Endodermal cell (in vitro differentiated cells): Measurements from ENCODE around the gene STRA8. TPM values are rescaled to one million over a fixed set of nuclear protein-coding genes. Genes with fewer than 3 reads are reported as not detected.

Source experiments
- DNase-seq: peaks from one replicate; pipeline ENCODE4 v3.0.0-alpha.2; 2017
- H3K27ac ChIP-seq: 2 replicates; pipeline ENCODE4 v1.5.1; 2013; ENCODE audit warnings: mild to moderate bottlenecking, low read depth, low read length, moderate library complexity
- H3K27me3 ChIP-seq: 2 replicates; pipeline ENCODE4 v1.6.1; 2013; ENCODE audit warnings: mild to moderate bottlenecking, low read length, moderate library complexity; ENCODE audit not compliant: insufficient read depth, control insufficient read depth, poor library complexity, severe bottlenecking
- H3K36me3 ChIP-seq: 2 replicates; pipeline ENCODE4 v1.7.0; 2013; ENCODE audit warnings: mild to moderate bottlenecking, low read length, moderate library complexity; ENCODE audit not compliant: control insufficient read depth, insufficient read depth
- H3K4me1 ChIP-seq: one replicate; pipeline ENCODE4 v1.7.0; 2013; ENCODE audit warnings: low read length; ENCODE audit not compliant: control insufficient read depth, insufficient read depth
- H3K4me3 ChIP-seq: 2 replicates; pipeline ENCODE4 v1.5.1; 2013; ENCODE audit warnings: mild to moderate bottlenecking, low read length, moderate library complexity
- H3K9ac ChIP-seq: 2 replicates; pipeline ENCODE4 v1.6.1; 2013; ENCODE audit warnings: mild to moderate bottlenecking, low read length, moderate library complexity; ENCODE audit not compliant: poor library complexity, severe bottlenecking; ENCODE audit errors: extremely low read depth
- H3K9me3 ChIP-seq: 2 replicates; pipeline ENCODE4 v1.6.1; 2013; ENCODE audit warnings: mild to moderate bottlenecking, low read length, moderate library complexity; ENCODE audit not compliant: control insufficient read depth
- H3K27ac Mint-ChIP-seq: 2 replicates; pipeline ENCODE4 v1.8.0; 2020; ENCODE audit warnings: mixed read lengths
- H3K27me3 Mint-ChIP-seq: 2 replicates; pipeline ENCODE4 v1.8.0; 2021; ENCODE audit warnings: mild to moderate bottlenecking, mixed read lengths; ENCODE audit not compliant: insufficient read depth
- H3K36me3 Mint-ChIP-seq: 2 replicates; pipeline ENCODE4 v1.8.0; 2020; ENCODE audit warnings: low read depth, mixed read lengths
- H3K4me1 Mint-ChIP-seq: 2 replicates; pipeline ENCODE4 v1.8.0; 2020; ENCODE audit warnings: mixed read lengths
- H3K4me3 Mint-ChIP-seq: 2 replicates; pipeline ENCODE4 v1.8.0; 2020; ENCODE audit warnings: mild to moderate bottlenecking, moderate library complexity, mixed read lengths
- H3K9me3 Mint-ChIP-seq: 2 replicates; pipeline ENCODE4 v1.8.0; 2020; ENCODE audit warnings: mild to moderate bottlenecking, mixed read lengths
- WGBS, 2 experiments: methylation state at CpG; one replicate each; pipeline versions ENCODE4 v1.1.5 to v1.1.7; 2013; ENCODE audit warnings: missing lambda C conversion rate in 2 of 2, mixed read lengths in 1 of 2; ENCODE audit not compliant: insufficient coverage in 1 of 2, insufficient read length in 1 of 2; 5-methylcytosine and 5-hydroxymethylcytosine counted together
- long read RNA-seq, 4 experiments: library from polyadenylated mRNA in 2 of 4; library from RNA in 1 of 4; library from capped mRNA in 1 of 4; stranded (forward) in 3 of 4; unstranded in 1 of 4; transcript quantifications; one replicate each; pipeline ENCODE4 v2.0.0, GENCODE V29; 2020 to 2021; ENCODE audit warnings: inconsistent platforms in 1 of 4
- polyA plus RNA-seq, 2 experiments: library from polyadenylated mRNA; stranded (reverse); fragments of 50-300 nt; gene quantifications; one replicate each; pipeline ENCODE4 v1.2.3, GENCODE V29; 2013
- total RNA-seq, 2 donors: library from RNA; stranded (reverse); fragmentation: NEBNext Ultra II Directional in 1 of 2; extraction: Animal tissue kit (Norgen Biotek cat#: 25700) in 1 of 2; gene quantifications; 2 replicates in 1 of 2; 3 replicates in 1 of 2; pipeline ENCODE4 v1.2.1, GENCODE V29; 2021
- TF ChIP-seq, protein P1 (sequence below): fragments of 200-600 bp; sonication (generic); conservative IDR thresholded peaks from 2 replicates; pipeline ENCODE4 v1.5.0; 2021; ENCODE audit warnings: antibody characterized with exemption, mild to moderate bottlenecking

The STRA8 gene, protein sequence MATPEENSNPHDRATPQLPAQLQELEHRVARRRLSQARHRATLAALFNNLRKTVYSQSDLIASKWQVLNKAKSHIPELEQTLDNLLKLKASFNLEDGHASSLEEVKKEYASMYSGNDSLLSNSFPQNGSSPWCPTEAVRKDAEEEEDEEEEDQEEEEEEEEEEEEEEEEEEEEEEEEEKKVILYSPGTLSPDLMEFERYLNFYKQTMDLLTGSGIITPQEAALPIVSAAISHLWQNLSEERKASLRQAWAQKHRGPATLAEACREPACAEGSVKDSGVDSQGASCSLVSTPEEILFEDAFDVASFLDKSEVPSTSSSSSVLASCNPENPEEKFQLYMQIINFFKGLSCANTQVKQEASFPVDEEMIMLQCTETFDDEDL
- not detected for total RNA-seq
- polyA plus RNA-seq (2013, experiment 1 of 2) = not detected
- not detected for polyA plus RNA-seq (2013, experiment 2 of 2)
- long read RNA-seq, experiment 1 = 0 reads
- long read RNA-seq, experiment 2 = 0 reads
- long read RNA-seq, experiment 3 = 0 reads
- long read RNA-seq, experiment 4 = 0 reads

DNA sequence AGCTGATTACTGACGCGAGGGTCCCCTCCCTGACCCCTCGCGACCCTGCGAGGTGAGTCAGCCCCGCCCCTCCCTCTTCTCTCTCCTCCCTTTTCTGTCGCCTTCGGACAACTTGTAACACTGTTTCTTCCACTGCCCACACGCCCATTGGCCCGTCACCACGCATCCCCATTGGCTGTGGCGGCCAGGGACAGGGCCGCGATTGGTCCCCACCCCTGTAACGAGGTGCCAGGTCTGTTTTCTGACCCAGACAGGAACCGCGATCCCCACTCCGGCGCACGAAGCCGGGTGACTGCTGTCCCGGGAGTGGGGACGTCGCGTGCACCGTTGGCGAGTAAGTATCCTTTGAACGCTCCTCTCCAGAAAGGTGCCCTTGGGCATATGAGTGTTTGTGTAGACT, at the start of gene STRA8:
Gene STRA8, plus strand, starts transcription at position 269 of the 400 bp plus-strand sequence. CDS start 6,687 bp downstream, outside the sequence.
- TF ChIP-seq, protein P1, sequence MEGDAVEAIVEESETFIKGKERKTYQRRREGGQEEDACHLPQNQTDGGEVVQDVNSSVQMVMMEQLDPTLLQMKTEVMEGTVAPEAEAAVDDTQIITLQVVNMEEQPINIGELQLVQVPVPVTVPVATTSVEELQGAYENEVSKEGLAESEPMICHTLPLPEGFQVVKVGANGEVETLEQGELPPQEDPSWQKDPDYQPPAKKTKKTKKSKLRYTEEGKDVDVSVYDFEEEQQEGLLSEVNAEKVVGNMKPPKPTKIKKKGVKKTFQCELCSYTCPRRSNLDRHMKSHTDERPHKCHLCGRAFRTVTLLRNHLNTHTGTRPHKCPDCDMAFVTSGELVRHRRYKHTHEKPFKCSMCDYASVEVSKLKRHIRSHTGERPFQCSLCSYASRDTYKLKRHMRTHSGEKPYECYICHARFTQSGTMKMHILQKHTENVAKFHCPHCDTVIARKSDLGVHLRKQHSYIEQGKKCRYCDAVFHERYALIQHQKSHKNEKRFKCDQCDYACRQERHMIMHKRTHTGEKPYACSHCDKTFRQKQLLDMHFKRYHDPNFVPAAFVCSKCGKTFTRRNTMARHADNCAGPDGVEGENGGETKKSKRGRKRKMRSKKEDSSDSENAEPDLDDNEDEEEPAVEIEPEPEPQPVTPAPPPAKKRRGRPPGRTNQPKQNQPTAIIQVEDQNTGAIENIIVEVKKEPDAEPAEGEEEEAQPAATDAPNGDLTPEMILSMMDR = no peak
- no peak within 1 kb of the TSS for H3K27ac ChIP-seq
- Mint-ChIP-seq H3K36me3 (no peaks in the 10 kb centered on the region), H3K27ac (no peak within 1 kb of the TSS), H3K27me3 (no peaks in the 10 kb centered on the region), H3K9me3 (no peaks in the 10 kb centered on the region), H3K4me1 (no peaks in the 10 kb centered on the region), H3K4me3 (no peak within 1 kb of the TSS)
- no peak within 1 kb of the TSS for H3K9ac ChIP-seq
- H3K27me3 ChIP-seq = no peaks in the 10 kb centered on the region
- no peak within 1 kb of the TSS for H3K4me3 ChIP-seq
- 94 to 95% methylated on average over 14 to 28 of the region's 28 CpGs for WGBS, 2 experiments
- H3K9me3 ChIP-seq = no peaks in the 10 kb centered on the region
- no peak for DNase-seq
- no peaks in the 10 kb centered on the region for H3K36me3 ChIP-seq
- H3K4me1 ChIP-seq = no peaks in the 10 kb centered on the region

DNA sequence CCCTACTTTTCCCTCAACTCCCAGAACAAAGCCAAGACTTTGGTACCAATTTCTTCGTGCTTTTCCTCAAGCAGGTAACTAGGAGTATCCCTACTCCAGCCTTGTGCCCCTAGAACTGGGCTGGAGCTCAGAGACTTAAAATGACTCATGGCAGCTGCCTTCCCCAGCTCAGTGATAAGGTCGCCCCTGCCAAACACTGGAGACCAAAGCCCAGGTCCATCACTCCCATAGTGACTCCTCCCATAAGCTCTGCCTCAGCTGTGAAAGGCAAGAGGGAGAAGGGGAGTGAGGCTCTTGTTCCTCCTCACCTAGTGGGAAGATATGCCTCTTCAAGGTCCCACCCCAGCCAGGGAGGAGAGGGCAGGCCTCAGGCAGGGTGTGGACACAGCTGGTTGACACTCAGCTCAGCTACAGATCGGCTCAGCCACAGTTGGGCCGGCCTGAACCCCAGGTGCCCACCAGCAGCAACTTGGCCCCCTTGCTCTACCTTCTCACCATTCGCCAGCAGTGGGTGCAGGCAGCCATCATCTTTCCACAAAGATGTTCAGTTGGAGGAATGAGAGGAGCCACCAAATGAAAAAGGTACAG, 49.3 kb upstream of the STRA8 start:
- H3K36me3 ChIP-seq = peaks cover 26% of the 10 kb centered on the region
- Mint-ChIP-seq H3K27ac (no peak overlapping the region), H3K4me3 (no peak overlapping the region), H3K9me3 (peaks cover 39% of the 10 kb centered on the region), H3K4me1 (no peaks in the 10 kb centered on the region), H3K36me3 (peaks cover 63% of the 10 kb centered on the region), H3K27me3 (no peaks in the 10 kb centered on the region)
- H3K27me3 ChIP-seq = no peaks in the 10 kb centered on the region
- H3K4me3 ChIP-seq = no peak overlapping the region
- TF ChIP-seq, protein P1 = no peak
- no peak overlapping the region for H3K27ac ChIP-seq
- H3K9ac ChIP-seq = no peak overlapping the region
- peaks cover 41% of the 10 kb centered on the region for H3K9me3 ChIP-seq
- 89 to 92% methylated on average over 1 to 5 of the region's 5 CpGs for WGBS, 2 experiments
- no peak for DNase-seq
- no peaks in the 10 kb centered on the region for H3K4me1 ChIP-seq

DNA sequence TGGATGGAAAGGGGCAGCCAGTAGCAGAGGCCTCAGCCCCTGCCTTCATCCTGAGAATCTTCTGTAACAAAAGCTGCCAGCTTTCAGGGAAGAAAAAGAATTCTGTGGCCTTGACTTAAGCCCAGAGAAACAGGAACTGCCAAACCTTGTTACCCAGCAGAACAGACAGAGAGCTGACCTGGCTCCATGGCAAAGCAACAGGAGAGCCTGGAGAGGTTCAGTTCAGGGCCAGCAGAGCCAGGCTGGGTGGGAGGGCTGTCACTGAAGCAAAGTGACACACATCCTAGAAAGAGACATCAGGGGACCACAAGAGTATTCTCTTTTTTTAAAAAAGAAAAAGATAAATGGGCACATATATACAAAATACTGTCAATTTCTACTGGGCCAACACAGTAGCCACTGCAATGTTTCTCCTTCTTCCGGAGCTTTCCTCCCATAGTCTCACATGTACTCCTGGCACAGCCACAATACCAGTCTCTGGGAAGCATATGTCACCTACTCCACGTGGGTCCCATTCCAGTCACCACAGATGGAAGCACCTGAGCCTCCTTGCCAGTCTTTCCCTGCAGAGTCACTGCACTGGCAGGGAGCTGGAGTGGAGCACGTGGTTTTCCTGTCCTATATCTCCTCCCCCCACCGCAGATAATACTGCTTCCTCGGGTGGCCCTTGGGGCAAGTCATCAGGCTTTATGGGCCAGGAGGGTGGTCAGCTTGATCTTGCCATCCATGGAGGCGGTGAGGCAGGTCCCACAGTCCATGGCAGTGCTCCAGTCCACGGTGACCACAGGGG, 48.0 kb upstream of the STRA8 start:
- Histone ChIP-seq H3K27me3 (no peaks in the 10 kb centered on the region), H3K4me1 (no peaks in the 10 kb centered on the region), H3K27ac (no peak overlapping the region), H3K4me3 (no peak overlapping the region), H3K9me3 (peaks cover 31% of the 10 kb centered on the region), H3K9ac (no peak overlapping the region), H3K36me3 (peaks cover 26% of the 10 kb centered on the region)
- DNase-seq = no peak
- H3K4me3 Mint-ChIP-seq = no peak overlapping the region
- H3K4me1 Mint-ChIP-seq = no peaks in the 10 kb centered on the region
- H3K36me3 Mint-ChIP-seq = peaks cover 57% of the 10 kb centered on the region
- TF ChIP-seq, protein P1 = no peak
- H3K27ac Mint-ChIP-seq = no peak overlapping the region
- no peaks in the 10 kb centered on the region for H3K27me3 Mint-ChIP-seq
- WGBS, 2 experiments = 91 to 94% methylated on average over 7 of the region's 7 CpGs
- H3K9me3 Mint-ChIP-seq = peaks cover 27% of the 10 kb centered on the region
